GM12872 (cell line): Measurements from ENCODE around the gene LAIR1.

Experiments
- TF ChIP-seq, protein P1 (sequence below): IDR thresholded peaks from 3 replicates; pipeline ENCODE4 v1.5.1; 2011; ENCODE audit warnings: low read depth, mild to moderate bottlenecking, low read length, moderate library complexity; ENCODE audit not compliant: insufficient read depth

LAIR1 gene

DNA sequence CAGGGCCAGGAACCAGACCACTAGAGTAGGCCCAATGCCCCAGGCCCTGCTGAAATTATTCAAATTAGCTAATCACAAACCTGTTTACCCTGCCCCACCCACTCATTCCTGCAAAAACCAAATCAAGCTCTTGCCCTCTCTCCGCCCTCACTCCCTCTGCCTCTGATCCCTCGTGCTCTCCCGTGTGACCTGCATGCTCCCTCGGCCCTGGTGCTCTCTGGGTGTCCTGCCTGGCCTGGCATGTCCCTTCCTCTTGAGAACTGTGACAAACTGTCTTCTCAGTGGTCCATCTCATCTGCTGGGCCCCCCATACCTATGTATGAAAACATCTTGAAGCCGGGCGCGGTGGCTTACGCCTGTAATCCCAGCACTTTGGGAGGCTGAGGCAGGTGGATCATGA lies 38.3 kb upstream of the LAIR1 start:
- TF ChIP-seq, protein P1, sequence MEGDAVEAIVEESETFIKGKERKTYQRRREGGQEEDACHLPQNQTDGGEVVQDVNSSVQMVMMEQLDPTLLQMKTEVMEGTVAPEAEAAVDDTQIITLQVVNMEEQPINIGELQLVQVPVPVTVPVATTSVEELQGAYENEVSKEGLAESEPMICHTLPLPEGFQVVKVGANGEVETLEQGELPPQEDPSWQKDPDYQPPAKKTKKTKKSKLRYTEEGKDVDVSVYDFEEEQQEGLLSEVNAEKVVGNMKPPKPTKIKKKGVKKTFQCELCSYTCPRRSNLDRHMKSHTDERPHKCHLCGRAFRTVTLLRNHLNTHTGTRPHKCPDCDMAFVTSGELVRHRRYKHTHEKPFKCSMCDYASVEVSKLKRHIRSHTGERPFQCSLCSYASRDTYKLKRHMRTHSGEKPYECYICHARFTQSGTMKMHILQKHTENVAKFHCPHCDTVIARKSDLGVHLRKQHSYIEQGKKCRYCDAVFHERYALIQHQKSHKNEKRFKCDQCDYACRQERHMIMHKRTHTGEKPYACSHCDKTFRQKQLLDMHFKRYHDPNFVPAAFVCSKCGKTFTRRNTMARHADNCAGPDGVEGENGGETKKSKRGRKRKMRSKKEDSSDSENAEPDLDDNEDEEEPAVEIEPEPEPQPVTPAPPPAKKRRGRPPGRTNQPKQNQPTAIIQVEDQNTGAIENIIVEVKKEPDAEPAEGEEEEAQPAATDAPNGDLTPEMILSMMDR, result no peak

DNA sequence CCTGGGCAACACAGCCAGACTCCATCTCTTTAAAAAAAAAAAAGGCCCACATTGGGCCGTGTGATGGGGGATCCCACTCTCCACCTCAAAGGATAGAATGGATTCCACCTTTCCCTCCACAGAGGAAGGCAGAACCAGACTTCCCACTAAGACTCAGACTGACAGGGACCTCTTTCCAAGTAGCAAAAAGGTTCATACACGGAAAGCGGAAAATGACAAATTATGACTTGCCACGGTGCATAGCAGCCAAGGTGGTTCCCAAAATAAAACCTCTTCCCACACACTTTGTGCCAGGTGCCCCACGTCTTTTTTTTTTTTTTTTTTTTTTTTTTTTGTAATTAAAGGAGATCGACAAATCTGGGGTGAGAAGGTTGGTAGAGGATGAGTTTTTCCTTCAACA lies 36.2 kb upstream of the LAIR1 start:
- TF ChIP-seq, protein P1, result no peak

DNA sequence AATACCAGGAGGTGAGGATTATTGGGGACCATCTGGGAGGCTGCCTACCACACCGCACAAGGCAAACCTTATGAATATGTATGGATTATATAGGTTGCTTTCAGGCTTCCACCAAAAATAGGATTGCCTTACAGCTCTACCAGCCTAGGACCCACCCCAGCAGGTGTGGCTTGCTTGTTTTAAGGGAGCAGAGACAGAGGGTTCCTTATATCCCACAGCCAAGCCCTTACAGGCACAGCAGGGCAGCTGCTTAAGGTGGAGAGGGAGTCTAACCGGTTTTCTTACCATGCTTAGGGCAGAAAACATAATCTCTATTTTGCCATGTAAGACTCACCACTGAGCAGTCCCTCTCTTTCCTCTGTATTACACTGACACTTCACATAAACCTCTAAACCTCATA lies 34.5 kb upstream of the LAIR1 start:
- TF ChIP-seq, protein P1, result no peak

DNA sequence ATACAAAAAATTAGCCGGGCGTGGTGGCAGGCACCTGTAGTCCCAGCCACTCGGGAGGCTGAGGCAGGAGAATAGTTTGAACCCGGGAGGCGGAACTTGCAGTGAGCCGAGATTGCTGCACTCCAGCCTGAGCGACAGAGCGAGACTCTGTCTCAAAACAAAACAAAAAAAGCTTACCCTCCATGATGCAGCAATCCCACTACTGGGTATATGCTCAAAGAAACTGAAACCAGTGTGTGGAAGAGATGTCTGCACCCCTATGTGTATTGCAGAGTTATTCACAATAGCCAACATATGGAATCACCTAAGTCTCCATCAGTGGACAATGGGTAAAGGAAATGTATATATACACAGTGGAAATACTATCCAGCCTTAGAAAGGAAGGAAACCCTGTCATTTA lies 31.0 kb upstream of the LAIR1 start:
- TF ChIP-seq, protein P1, result no peak

DNA sequence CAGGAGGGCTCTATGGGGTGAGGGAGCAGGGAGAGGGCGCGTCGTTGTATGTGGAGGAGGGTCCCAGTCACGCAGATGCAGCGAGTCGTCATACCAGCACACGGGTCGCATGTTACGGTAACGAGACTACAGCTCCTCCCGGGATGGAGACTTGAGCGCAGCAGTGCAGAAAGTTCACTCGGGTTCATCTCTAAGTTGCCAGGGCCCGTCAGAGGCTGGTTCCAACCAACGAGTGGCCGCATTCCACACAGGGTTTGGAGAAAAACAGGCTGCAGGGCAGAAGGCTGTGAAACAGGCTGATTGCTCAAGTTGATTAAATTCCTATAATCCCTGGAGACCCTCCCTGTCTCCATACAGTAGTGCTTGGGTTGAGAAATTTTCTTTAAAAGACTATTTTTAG lies 28.6 kb upstream of the LAIR1 start:
- TF ChIP-seq, protein P1, result no peak

DNA sequence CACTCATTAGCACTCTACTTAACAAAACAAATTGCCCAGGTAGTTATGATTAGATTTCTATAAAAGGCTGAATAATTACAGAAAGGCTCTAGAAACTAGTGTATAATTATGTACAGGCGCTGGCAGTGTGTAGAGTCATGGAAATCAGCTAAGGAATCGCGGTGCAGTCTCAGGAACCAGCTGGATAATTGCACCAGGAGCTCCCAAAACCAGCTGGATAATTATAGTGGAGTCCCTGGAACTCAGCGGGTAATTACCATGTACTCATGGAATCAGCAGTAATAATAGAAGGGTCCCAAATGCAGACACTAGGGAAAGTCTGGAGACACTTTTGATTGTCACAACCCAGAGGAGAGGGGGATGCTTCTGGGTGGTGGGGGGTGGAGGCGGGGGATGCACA lies 27.4 kb upstream of the LAIR1 start:
- TF ChIP-seq, protein P1, result no peak

DNA sequence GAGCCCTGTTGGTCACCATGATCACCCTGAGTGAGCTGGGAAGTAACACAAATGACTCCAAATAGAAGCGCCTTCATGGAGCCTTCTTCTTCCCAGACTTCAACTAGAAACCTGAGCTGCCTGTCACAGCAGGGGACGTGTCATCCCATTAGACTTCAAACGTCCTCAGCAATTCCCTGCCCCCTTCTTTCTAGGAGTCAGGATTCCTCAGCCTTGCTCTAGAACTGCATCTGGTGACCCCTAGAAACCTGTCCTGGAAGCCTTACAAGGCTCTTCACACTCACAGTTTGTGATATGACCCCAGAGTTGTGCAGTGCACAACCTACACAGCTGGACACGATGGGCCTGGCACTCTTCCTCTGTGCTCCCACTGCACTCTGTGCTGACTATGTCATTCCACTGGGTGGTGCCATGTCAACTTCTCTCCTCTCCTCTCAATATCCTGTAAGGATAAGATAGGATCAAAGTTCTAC lies 26.9 kb upstream of the LAIR1 start:
- TF ChIP-seq, protein P1, result no peak

DNA sequence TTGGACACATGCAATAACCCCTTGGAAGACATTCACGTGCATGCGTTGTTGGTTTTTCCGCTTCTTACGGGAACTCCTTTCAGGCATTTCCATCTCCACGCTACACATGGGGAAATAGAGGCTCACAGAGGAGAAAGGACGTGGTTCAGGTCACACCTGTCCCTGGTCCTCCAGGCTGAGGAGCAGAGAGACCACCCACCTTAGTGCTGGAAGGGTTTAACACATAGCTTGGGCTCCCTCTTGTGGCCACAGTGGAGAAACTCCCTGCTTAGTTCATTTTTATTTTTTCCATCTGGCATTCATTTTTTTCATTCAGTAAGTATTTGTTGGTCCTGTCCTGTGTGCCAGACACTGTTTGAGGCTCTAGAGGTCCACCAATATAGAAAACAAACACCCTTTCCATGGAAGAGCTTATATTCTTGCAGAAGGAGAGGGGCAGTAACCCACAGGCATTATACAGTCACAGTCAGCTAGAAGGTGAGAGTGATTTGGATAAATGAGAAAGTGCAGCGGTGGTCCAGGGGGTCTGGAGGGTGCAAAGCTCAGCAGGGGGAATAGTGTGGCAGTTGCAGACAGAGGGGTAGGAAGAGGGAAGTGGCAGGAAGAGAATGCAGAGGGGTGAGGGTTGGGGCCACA lies 26.3 kb upstream of the LAIR1 start:
- TF ChIP-seq, protein P1, result peak; percentile 79
